Measurements from ENCODE around the gene EEIG2.
"Not testable (repeated sequence)": the region's sequence is repeated elsewhere in the genome, so short reads cannot be mapped to it uniquely, and the experiment has no call there.

- not testable (repeated sequence) for TF ChIP-seq AFF4 (CRISPR knock-in tag; IDR thresholded peaks at IDR 0.05); FOXA1 (IDR thresholded peaks at IDR 0.05; ENCODE audit: borderline replicate concordance); CTCF (IDR thresholded peaks at IDR 0.05 in 2 of 3, conservative IDR thresholded peaks at IDR 0.05 in 1 of 3; ENCODE audit: insufficient read depth in 2 of 3, low read depth in 1 of 3, low read length in 3 of 3); ZNF134 (CRISPR knock-in tag; conservative IDR thresholded peaks at IDR 0.05); KLF1 (tag; IDR thresholded peaks at IDR 0.05); JUNB (CRISPR knock-in tag; conservative IDR thresholded peaks at IDR 0.05); MTA3 (IDR thresholded peaks at IDR 0.05; ENCODE audit: borderline replicate concordance); SP1 (CRISPR knock-in tag; IDR thresholded peaks at IDR 0.05); GTF2F1 (IDR thresholded peaks at IDR 0.05; ENCODE audit: low read depth, low read length); E2F1 (CRISPR knock-in tag; IDR thresholded peaks at IDR 0.05); GABPB1 (CRISPR knock-in tag; IDR thresholded peaks at IDR 0.05)
- TF ChIP-seq, protein P1, sequence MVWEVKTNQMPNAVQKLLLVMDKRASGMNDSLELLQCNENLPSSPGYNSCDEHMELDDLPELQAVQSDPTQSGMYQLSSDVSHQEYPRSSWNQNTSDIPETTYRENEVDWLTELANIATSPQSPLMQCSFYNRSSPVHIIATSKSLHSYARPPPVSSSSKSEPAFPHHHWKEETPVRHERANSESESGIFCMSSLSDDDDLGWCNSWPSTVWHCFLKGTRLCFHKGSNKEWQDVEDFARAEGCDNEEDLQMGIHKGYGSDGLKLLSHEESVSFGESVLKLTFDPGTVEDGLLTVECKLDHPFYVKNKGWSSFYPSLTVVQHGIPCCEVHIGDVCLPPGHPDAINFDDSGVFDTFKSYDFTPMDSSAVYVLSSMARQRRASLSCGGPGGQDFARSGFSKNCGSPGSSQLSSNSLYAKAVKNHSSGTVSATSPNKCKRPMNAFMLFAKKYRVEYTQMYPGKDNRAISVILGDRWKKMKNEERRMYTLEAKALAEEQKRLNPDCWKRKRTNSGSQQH (CRISPR knock-in tag; IDR thresholded peaks at IDR 0.05), result not testable (repeated sequence)
- TF ChIP-seq, protein P2, sequence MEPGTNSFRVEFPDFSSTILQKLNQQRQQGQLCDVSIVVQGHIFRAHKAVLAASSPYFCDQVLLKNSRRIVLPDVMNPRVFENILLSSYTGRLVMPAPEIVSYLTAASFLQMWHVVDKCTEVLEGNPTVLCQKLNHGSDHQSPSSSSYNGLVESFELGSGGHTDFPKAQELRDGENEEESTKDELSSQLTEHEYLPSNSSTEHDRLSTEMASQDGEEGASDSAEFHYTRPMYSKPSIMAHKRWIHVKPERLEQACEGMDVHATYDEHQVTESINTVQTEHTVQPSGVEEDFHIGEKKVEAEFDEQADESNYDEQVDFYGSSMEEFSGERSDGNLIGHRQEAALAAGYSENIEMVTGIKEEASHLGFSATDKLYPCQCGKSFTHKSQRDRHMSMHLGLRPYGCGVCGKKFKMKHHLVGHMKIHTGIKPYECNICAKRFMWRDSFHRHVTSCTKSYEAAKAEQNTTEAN (CRISPR knock-in tag; IDR thresholded peaks at IDR 0.05), result not testable (repeated sequence)
Observed at GRCh38 chr1:108547493-108547892, 12.4 kb upstream of the EEIG2 start.

Measured in K562 (cell line).